PC-3 (cell line): ENCODE results near the gene SLC43A3. TPM values are rescaled to one million over a fixed set of nuclear protein-coding genes. Genes with fewer than 3 reads are reported as not detected.

Source experiments
- ATAC-seq: fragments of 200-7000 bp; cut with Tn5 transposase; 2 replicates; pipeline ENCODE4 v1.9.1; 2020; ENCODE audit warnings: mild to moderate bottlenecking, moderate library complexity
- BruUV-seq: library from RNA; stranded (reverse); fragments of 400-500 nt; replicated peaks from 2 replicates; lab custom pipeline; 2021; lab: Mats Ljungman, UMichigan
- CTCF ChIA-PET: fragments of 300-600 bp; sonication (Branson Sonifier 250); formaldehyde crosslinking; loops from one replicate; lab custom pipeline; 2022; ENCODE audit warnings: antibody characterized with exemption; lab: Charles Lee
- POLR2A ChIA-PET: fragments of 300-600 bp; sonication (Branson Sonifier 250); formaldehyde crosslinking; loops from one replicate; lab custom pipeline; 2022; ENCODE audit warnings: antibody characterized with exemption; ENCODE audit not compliant: unreplicated experiment; lab: Charles Lee
- DNase-seq: peaks from one replicate; pipeline ENCODE4 v3.0.0-alpha.2; 2015
- H2AFZ ChIP-seq: fragments of 300-600 bp; sonication (generic); 2 replicates; pipeline ENCODE4 v1.6.0; 2016; ENCODE audit warnings: antibody characterized with exemption, low read length
- H3F3A ChIP-seq: fragments of 300-600 bp; sonication (generic); one replicate; pipeline ENCODE4 v1.6.0; 2017; ENCODE audit warnings: antibody characterized with exemption, low read length, control low read depth, mild to moderate bottlenecking; ENCODE audit not compliant: unreplicated experiment
- H3K27ac ChIP-seq: fragments of 300-600 bp; sonication (generic); 2 replicates; pipeline ENCODE4 v1.5.1; 2016; ENCODE audit warnings: mild to moderate bottlenecking, low read length
- H3K27me3 ChIP-seq: fragments of 300-600 bp; sonication (generic); 2 replicates; pipeline ENCODE4 v1.6.1; 2016; ENCODE audit warnings: low read length, mixed read lengths
- H3K36me3 ChIP-seq: fragments of 300-600 bp; sonication (generic); 2 replicates; pipeline ENCODE4 v1.6.1; 2016; ENCODE audit warnings: low read depth, mixed run types, low read length, mixed read lengths
- H3K4me1 ChIP-seq: fragments of 300-600 bp; sonication (generic); 2 replicates; pipeline ENCODE4 v1.5.1; 2016; ENCODE audit warnings: low read length; ENCODE audit not compliant: insufficient read depth
- H3K4me2 ChIP-seq: fragments of 300-600 bp; sonication (generic); 2 replicates; pipeline ENCODE4 v1.6.0; 2016; ENCODE audit warnings: low read length
- H3K4me3 ChIP-seq: fragments of 300-600 bp; sonication (generic); 2 replicates; pipeline ENCODE4 v1.5.1; 2016; ENCODE audit warnings: mild to moderate bottlenecking, low read length, mixed read lengths
- H3K79me2 ChIP-seq: fragments of 300-600 bp; sonication (generic); 2 replicates; pipeline ENCODE4 v1.6.1; 2017; ENCODE audit warnings: low read length, mixed read lengths
- H3K9ac ChIP-seq: fragments of 300-600 bp; sonication (generic); 2 replicates; pipeline ENCODE4 v1.6.0; 2016; ENCODE audit warnings: mild to moderate bottlenecking, low read length
- H3K9me2 ChIP-seq: fragments of 300-600 bp; sonication (generic); replicated peaks from 2 replicates; pipeline ENCODE4 v1.6.1; 2016; ENCODE audit warnings: mixed run types, low read length, mixed read lengths
- H3K9me3 ChIP-seq: fragments of 300-600 bp; sonication (generic); 2 replicates; pipeline ENCODE4 v1.6.1; 2016; ENCODE audit warnings: low read length, mixed read lengths
- H4K20me1 ChIP-seq: fragments of 300-600 bp; sonication (generic); 2 replicates; pipeline ENCODE4 v1.6.1; 2016; ENCODE audit warnings: low read length, mixed read lengths
- EZH2 ChIP-seq: fragments of 300-600 bp; sonication (generic); IDR thresholded peaks from one replicate; pipeline ENCODE4 v1.6.1; 2017; ENCODE audit warnings: antibody characterized with exemption, mild to moderate bottlenecking, low read length; ENCODE audit not compliant: unreplicated experiment
- EZH2phosphoT487 ChIP-seq: fragments of 300-600 bp; sonication (generic); IDR thresholded peaks from 2 replicates; pipeline ENCODE4 v1.6.1; 2018; ENCODE audit warnings: mild to moderate bottlenecking, antibody characterized with exemption, low read length, borderline replicate concordance
- intact Hi-C: fragments of 100-400 bp; cut with micrococcal nuclease; formaldehyde crosslinking; loops from 2 replicates; pipeline ENCODE4 v1.9.0; 2023
- total RNA-seq: library from RNA; depleted of rRNA; stranded (reverse); fragments of >200 nt; gene quantifications from 2 replicates; pipeline ENCODE4 v1.2.3, GENCODE V29; 2014
- TF ChIP-seq, protein P1 (sequence below): fragments of 300-600 bp; sonication (generic); conservative IDR thresholded peaks from 2 replicates; pipeline ENCODE4 v1.5.1; 2017; ENCODE audit warnings: antibody characterized with exemption, low read depth, mild to moderate bottlenecking, low read length

The SLC43A3 gene
- total RNA-seq, 1 experiment from 2014 or later, result 35.0 TPM

DNA sequence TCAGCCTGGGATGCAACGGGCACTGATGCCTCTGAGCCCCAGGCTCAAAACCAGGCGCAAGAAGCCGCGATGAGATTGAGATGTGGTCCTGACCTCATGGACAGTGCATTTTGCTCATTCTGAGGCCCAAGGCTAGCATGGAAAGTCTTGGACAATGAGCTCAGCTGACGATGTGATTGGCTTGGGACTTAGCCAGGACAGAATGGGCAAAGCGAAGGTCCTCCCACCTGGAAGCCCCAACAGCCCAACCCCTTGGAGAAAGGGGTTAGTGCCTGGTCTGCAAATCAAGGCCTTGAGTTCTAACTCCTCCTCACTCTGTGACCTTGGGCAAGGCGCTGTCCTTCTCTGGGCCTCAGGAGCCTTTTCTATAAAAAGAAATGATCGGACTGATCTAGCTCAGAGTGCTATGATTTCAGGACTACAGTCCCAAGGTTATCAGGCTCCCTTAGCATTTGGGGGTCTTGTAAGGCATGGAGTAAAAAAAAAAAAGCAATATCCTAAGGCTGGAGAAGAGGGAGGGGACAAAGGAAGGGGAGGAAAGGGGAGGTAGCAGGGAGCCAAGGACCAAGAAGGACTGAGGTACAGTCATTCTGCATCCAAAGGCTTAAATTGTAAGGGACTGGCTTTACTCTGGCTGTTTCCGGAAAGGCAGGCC, 2.7 kb downstream of the SLC43A3 start:
- Histone ChIP-seq H3K9ac (no peak overlapping the region), H3K27me3 (no peaks in the 10 kb centered on the region), H3K9me2 (no peaks in the 10 kb centered on the region), H3K4me3 (no peak overlapping the region), H4K20me1 (no peaks in the 10 kb centered on the region), H3K36me3 (no peaks in the 10 kb centered on the region), H3K27ac (no peak overlapping the region), H3F3A (no peaks in the 10 kb centered on the region), H3K9me3 (no peaks in the 10 kb centered on the region), H2AFZ (no peak overlapping the region), H3K79me2 (peaks cover 15% of the 10 kb centered on the region), H3K4me2 (peak overlapping the region; percentile 71), H3K4me1 (peaks cover 43% of the 10 kb centered on the region)
- BruUV-seq, result no TSS peak
- CTCF ChIA-PET, result interaction anchor here (0.7 kb wide), 1 partner anchor 10 kb away, joined by 4 read pairs; no protein-coding TSS in a partner anchor
- ATAC-seq (no peak), DNase-seq (no peak)
- TF ChIP-seq EZH2phosphoT487 (no peak), EZH2 (no peak)
- TF ChIP-seq, protein P1, sequence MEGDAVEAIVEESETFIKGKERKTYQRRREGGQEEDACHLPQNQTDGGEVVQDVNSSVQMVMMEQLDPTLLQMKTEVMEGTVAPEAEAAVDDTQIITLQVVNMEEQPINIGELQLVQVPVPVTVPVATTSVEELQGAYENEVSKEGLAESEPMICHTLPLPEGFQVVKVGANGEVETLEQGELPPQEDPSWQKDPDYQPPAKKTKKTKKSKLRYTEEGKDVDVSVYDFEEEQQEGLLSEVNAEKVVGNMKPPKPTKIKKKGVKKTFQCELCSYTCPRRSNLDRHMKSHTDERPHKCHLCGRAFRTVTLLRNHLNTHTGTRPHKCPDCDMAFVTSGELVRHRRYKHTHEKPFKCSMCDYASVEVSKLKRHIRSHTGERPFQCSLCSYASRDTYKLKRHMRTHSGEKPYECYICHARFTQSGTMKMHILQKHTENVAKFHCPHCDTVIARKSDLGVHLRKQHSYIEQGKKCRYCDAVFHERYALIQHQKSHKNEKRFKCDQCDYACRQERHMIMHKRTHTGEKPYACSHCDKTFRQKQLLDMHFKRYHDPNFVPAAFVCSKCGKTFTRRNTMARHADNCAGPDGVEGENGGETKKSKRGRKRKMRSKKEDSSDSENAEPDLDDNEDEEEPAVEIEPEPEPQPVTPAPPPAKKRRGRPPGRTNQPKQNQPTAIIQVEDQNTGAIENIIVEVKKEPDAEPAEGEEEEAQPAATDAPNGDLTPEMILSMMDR, result no peak
- POLR2A ChIA-PET, result no interaction called here
- intact Hi-C loops, result no loop called here

DNA sequence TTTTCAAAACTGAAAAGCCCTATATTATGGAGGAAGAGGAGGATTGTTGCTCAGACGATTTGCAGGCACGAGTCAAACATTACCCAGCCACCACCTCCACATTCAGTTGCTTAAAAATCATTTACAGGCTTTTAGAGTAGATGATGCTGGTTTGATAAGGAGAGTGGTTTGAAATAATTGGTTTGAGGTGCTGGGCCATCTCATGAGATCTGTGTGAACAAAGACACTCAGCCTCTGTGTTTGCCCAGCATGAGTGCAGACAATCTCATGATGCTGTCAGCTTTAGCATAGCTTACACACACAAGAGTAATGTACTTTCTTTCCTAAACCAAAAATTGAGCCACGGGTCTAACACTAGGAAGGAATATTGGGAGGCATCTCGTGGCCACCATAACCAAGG, 4.3 kb downstream of the SLC43A3 start:
- no peaks in the 10 kb centered on the region for H3K9me2 ChIP-seq
- H3K4me1 ChIP-seq, result peaks cover 37% of the 10 kb centered on the region
- peaks cover 15% of the 10 kb centered on the region for H3K79me2 ChIP-seq
- no peak overlapping the region for H3K4me3 ChIP-seq
- H2AFZ ChIP-seq, result no peak overlapping the region
- H3K4me2 ChIP-seq, result no peak overlapping the region
- BruUV-seq, result no TSS peak
- DNase-seq, result no peak
- no peak overlapping the region for H3K9ac ChIP-seq
- intact Hi-C loops, result no loop called here
- no peaks in the 10 kb centered on the region for H4K20me1 ChIP-seq
- TF ChIP-seq, protein P1, result no peak
- no peak for TF ChIP-seq EZH2
- TF ChIP-seq EZH2phosphoT487, result no peak
- no peak overlapping the region for H3K27ac ChIP-seq
- no peaks in the 10 kb centered on the region for H3K27me3 ChIP-seq
- no peak for ATAC-seq
- POLR2A ChIA-PET, result no interaction called here
- no peaks in the 10 kb centered on the region for H3F3A ChIP-seq
- CTCF ChIA-PET, result no interaction called here
- no peaks in the 10 kb centered on the region for H3K9me3 ChIP-seq
- H3K36me3 ChIP-seq, result 0 out of 2 replicates have a peak, but pooled peaks cover 1% of the 10 kb centered on the region

DNA sequence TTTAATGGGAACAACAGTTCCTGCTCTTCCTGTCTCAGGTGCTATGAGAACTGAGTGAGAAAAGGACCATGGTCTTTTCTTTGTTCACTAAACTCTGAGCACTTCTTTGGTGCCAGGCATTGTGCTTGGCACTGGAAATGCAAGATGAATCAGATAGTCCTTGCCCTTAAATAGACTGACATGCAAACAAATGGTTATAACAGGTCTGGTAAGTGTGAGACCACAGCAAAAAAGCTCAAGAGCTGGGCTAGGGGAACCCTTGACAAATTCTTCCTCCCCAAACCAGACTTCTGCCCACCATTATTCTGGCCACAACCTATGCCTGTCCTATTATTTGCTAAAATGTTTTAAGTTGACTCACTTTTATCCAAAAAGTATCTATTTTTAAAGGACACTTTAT, 5.1 kb downstream of the SLC43A3 start:
- ChIA-PET CTCF (no interaction called here), POLR2A (no interaction called here)
- BruUV-seq, result no TSS peak
- no peaks in the 10 kb centered on the region for H3F3A ChIP-seq
- no peak overlapping the region for H3K27ac ChIP-seq
- H3K79me2 ChIP-seq, result peaks cover 15% of the 10 kb centered on the region
- no peak overlapping the region for H3K9ac ChIP-seq
- peaks cover 29% of the 10 kb centered on the region for H3K4me1 ChIP-seq
- H3K27me3 ChIP-seq, result no peaks in the 10 kb centered on the region
- H3K4me2 ChIP-seq, result no peak overlapping the region
- H3K4me3 ChIP-seq, result no peak overlapping the region
- no peaks in the 10 kb centered on the region for H4K20me1 ChIP-seq
- H2AFZ ChIP-seq, result no peak overlapping the region
- ATAC-seq (no peak), DNase-seq (no peak)
- H3K9me2 ChIP-seq, result no peaks in the 10 kb centered on the region
- intact Hi-C loops, result no loop called here
- no peaks in the 10 kb centered on the region for H3K9me3 ChIP-seq
- H3K36me3 ChIP-seq, result 0 out of 2 replicates have a peak, but pooled peaks cover 4% of the 10 kb centered on the region
- TF ChIP-seq EZH2phosphoT487, result no peak
- TF ChIP-seq, protein P1, result no peak
- TF ChIP-seq EZH2, result no peak
